Lower lobe of right lung (tissue), 2 donors: ENCODE measurements around the gene BACE1. TPM values are rescaled to one million over a fixed set of nuclear protein-coding genes. Genes with fewer than 3 reads are reported as not detected.
"Not testable (repeated sequence)": the region's sequence is repeated elsewhere in the genome, so short reads cannot be mapped to it uniquely, and the experiment has no call there.

Experiments
- ATAC-seq, 2 donors: fragments of 200-7000 bp; cut with Tn5 transposase; one replicate each; pipeline ENCODE4 v1.9.1; 2020 to 2022; ENCODE audit warnings: mild to moderate bottlenecking in 2 of 2, moderate library complexity in 2 of 2
- DNase-seq: peaks from one replicate; pipeline ENCODE4 v3.0.0-alpha.2; 2020
- H3K27ac ChIP-seq: fragments of 200-600 bp; one replicate; pipeline ENCODE4 v1.8.0; 2022
- H3K27me3 ChIP-seq: fragments of 200-600 bp; one replicate; pipeline ENCODE4 v1.8.0; 2022; ENCODE audit warnings: low read depth
- H3K36me3 ChIP-seq: fragments of 200-600 bp; one replicate; pipeline ENCODE4 v1.8.0; 2022; ENCODE audit warnings: mild to moderate bottlenecking
- H3K4me1 ChIP-seq: fragments of 200-600 bp; one replicate; pipeline ENCODE4 v1.8.0; 2022
- H3K4me3 ChIP-seq: fragments of 200-600 bp; one replicate; pipeline ENCODE4 v1.8.0; 2022; ENCODE audit warnings: mild to moderate bottlenecking
- H3K9me3 ChIP-seq: fragments of 200-600 bp; one replicate; pipeline ENCODE4 v1.8.0; 2022
- intact Hi-C: fragments of 100-400 bp; cut with DNase I; formaldehyde crosslinking; loops from one replicate; pipeline ENCODE4 v1.11.0; 2022
- total RNA-seq: library from RNA; stranded (reverse); fragmentation: NEBNext Ultra II Directional; extraction: Animal tissue kit (Norgen Biotek cat#: 25700); gene quantifications from one replicate; pipeline ENCODE4 v1.2.1, GENCODE V29; 2021
- TF ChIP-seq, protein P1 (sequence below): fragments of 200-600 bp; IDR thresholded peaks from one replicate; pipeline ENCODE4 v1.8.0; 2022; ENCODE audit warnings: antibody characterized with exemption, mild to moderate bottlenecking
- donor health status: DM: no; HTN: yes; CAD: no; lungs with severe emphysema.

Gene BACE1
- total RNA-seq, 1 donor from 2014 or later, result 28.4 TPM

DNA sequence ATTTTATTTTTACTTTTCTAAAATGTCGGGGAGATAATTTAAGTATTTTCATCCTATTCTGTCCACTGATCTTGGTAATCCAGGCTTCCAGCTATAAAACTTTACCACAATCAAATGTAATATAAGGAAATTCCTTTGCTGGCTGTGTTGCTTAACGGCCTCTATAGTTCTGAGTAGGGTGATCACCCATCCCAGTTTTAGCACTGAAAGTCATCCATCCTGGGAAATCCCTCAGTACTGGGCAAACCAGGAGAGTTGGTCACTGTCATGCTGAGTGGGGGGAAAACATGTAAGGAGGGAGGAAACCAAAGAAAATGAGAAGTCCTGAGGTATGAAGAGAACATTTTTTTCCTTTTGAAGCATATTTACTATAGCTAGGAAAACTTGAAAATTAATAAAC is 37.7 kb downstream of the BACE1 start:
- DNase-seq, result no peak
- H3K4me1 ChIP-seq, result peaks cover 6% of the 10 kb centered on the region
- H3K36me3 ChIP-seq, result peaks cover 46% of the 10 kb centered on the region
- TF ChIP-seq, protein P1, sequence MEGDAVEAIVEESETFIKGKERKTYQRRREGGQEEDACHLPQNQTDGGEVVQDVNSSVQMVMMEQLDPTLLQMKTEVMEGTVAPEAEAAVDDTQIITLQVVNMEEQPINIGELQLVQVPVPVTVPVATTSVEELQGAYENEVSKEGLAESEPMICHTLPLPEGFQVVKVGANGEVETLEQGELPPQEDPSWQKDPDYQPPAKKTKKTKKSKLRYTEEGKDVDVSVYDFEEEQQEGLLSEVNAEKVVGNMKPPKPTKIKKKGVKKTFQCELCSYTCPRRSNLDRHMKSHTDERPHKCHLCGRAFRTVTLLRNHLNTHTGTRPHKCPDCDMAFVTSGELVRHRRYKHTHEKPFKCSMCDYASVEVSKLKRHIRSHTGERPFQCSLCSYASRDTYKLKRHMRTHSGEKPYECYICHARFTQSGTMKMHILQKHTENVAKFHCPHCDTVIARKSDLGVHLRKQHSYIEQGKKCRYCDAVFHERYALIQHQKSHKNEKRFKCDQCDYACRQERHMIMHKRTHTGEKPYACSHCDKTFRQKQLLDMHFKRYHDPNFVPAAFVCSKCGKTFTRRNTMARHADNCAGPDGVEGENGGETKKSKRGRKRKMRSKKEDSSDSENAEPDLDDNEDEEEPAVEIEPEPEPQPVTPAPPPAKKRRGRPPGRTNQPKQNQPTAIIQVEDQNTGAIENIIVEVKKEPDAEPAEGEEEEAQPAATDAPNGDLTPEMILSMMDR, result no peak
- ATAC-seq, result no peak
- no peaks in the 10 kb centered on the region for H3K27me3 ChIP-seq
- no peak overlapping the region for H3K4me3 ChIP-seq
- H3K9me3 ChIP-seq, result no peaks in the 10 kb centered on the region
- no peak overlapping the region for H3K27ac ChIP-seq
- intact Hi-C loops, result no loop called here

DNA sequence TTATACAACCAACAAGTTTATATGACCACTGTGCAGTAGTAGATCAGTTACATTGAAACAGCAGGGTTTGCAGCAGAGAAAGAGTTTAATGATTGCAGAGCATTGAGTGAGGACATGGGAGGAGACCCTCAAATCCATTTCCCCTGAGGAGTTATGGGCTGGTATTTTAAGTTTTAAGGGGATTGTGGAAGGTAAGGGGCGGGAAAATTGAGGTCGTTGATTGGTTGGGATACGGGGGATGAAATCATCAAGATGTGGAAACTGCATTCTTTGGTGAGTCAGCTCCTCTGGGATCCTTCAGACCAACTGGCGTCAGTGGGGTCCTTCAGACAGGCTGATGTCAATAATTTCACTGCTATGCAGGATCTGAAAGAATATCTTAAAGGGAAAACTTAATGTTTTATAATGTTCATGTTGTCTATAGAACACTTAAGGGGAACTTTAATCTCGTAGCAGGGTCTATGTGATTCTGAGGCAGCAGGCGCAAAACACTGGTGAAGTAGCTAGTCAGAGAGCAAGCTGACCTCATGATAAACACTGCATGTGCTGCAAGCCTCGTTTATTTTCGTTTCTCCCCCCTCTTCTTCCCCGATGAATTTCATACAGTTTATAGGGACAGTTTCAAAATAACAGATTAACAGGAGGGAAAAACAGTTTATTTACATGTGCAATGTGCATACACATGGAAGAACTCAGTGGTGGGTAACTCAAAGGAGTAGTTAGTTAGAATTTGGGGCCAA is 42.3 kb downstream of the BACE1 start:
- Histone ChIP-seq H3K4me1 (no peaks in the 10 kb centered on the region), H3K9me3 (no peaks in the 10 kb centered on the region), H3K27me3 (no peaks in the 10 kb centered on the region), H3K4me3 (no peak overlapping the region), H3K36me3 (peaks cover 10% of the 10 kb centered on the region), H3K27ac (no peak overlapping the region)
- TF ChIP-seq, protein P1, result no peak
- intact Hi-C loops, result no loop called here
- ATAC-seq (peak in 1 of 2 donors; percentile 70), DNase-seq (no peak)

GRCh38 chr11:117272175-117272574 is 43.9 kb downstream of the BACE1 start:
- H3K4me3 ChIP-seq, DNase-seq, H3K27ac ChIP-seq, H3K36me3 ChIP-seq, H3K9me3 ChIP-seq, intact Hi-C loops, H3K27me3 ChIP-seq, H3K4me1 ChIP-seq, ATAC-seq: not testable (repeated sequence)

DNA sequence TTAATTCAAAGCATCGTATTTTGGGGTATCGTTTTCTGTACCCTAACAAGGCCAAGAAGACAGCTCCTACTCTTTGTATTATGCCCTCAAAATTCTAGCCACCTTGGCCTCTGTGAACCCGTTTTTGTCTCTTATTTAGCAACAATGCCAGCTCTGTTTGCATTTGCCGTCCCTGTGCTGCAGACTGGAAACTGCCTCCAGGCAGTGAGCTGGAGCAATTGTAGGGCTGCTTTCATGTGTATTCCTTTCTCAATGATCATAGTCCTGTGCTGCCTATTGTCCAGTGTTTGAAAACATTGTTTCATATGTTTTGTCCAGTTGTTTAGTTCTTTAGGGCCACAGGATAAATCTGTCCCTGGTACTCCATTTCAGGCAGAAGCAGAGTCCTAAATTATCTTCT is 44.8 kb downstream of the BACE1 start:
- Histone ChIP-seq H3K27me3 (no peaks in the 10 kb centered on the region), H3K4me3 (no peak overlapping the region), H3K27ac (no peak overlapping the region), H3K9me3 (no peaks in the 10 kb centered on the region), H3K4me1 (no peaks in the 10 kb centered on the region), H3K36me3 (peaks cover 9% of the 10 kb centered on the region)
- DNase-seq, result no peak
- no peak for ATAC-seq
- TF ChIP-seq, protein P1, result no peak
- intact Hi-C loops, result no loop called here

DNA sequence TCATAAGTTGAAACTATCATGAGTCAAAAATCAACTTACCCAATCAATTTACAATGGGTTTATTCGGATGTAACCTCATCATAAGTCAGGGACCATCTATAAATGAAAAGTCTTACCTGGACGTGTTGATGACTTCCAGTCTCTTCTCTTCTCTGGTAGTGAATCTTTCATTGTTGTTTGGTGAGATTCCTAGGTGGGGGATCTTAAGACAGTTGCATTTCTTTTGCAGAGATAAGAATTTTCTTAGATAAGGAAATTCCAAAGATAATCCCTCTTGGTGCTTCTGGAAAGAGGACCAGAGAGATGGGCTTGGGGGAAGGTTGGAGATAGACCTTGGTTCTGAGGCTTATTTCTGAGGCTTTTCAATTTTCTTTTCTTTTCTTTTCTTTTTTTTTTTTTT is 46.2 kb downstream of the BACE1 start:
- TF ChIP-seq, protein P1, result no peak
- Histone ChIP-seq H3K9me3 (no peaks in the 10 kb centered on the region), H3K4me1 (no peaks in the 10 kb centered on the region), H3K36me3 (no peaks in the 10 kb centered on the region), H3K27ac (no peak overlapping the region), H3K4me3 (no peak overlapping the region), H3K27me3 (no peaks in the 10 kb centered on the region)
- no peak for ATAC-seq
- DNase-seq, result no peak
- intact Hi-C loops, result no loop called here

GRCh38 chr11:117265745-117266144 is 50.3 kb downstream of the BACE1 start:
- Histone ChIP-seq H3K9me3 (no peaks in the 10 kb centered on the region), H3K36me3 (peaks cover 12% of the 10 kb centered on the region), H3K4me1 (no peaks in the 10 kb centered on the region), H3K27ac (no peak overlapping the region), H3K4me3 (no peak overlapping the region), H3K27me3 (no peaks in the 10 kb centered on the region)
- TF ChIP-seq, protein P1, result no peak
- ATAC-seq (no peak), DNase-seq (no peak)
- intact Hi-C loops, result no loop called here

DNA sequence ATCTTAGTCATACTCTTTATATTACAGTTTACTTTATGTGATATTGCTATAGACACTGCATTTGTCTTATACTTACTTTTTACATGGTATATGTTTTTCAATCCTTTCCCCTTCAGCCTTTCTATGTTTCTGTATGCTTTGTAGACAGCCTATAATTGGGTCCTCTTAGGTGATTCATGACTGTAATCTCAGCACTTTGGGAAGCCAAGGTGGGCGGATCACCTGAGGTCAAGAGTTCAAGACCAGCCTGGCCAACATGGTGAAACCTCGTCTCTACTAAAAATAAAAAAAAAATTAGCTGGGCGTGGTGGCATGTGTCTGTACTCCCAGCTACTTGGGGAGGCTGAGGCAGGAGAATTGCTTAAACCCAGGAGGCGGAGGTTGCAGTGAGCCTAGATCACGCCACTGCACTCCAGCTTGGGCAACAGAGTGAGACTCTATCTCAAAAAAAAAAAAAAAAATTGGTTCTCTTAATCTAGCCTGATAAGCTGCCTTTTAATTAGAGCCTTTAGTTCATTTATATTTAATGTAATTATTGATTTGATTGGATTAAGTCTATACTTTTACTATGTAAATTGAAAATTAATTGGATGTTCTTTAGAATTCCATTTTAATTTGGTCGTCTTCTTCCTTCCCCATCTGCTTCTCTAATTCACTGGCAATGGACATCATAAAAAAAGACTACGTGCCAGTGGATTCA is 51.3 kb downstream of the BACE1 start:
- H3K4me1 ChIP-seq, H3K27ac ChIP-seq, intact Hi-C loops, H3K9me3 ChIP-seq, H3K4me3 ChIP-seq, ATAC-seq, H3K27me3 ChIP-seq, DNase-seq: not testable (repeated sequence)
- peaks cover 13% of the 10 kb centered on the region for H3K36me3 ChIP-seq
